ENCODE measurements around the gene TNPO1. TPM values are rescaled to one million over a fixed set of nuclear protein-coding genes. Genes with fewer than 3 reads are reported as not detected.

TNPO1 gene
- total RNA-seq, 2 experiments from 2014 or later = 92.0 to 95.4 TPM

GRCh38 chr5:72860499-72860898 lies 44.0 kb downstream of the TNPO1 start:
- no peak for DNase-seq
- H3K27ac Mint-ChIP-seq = no peak overlapping the region
- H3K27me3 Mint-ChIP-seq = no peaks in the 10 kb centered on the region
- CTCF ChIA-PET = interaction anchor here (1.1 to 1.2 kb wide), 2 partner anchors 11 to 19 kb away, joined by 3 read pairs; no protein-coding TSS in a partner anchor
- no peak overlapping the region for H3K4me3 Mint-ChIP-seq
- H3K9me3 Mint-ChIP-seq = no peaks in the 10 kb centered on the region
- peaks cover 37% of the 10 kb centered on the region for H3K4me1 Mint-ChIP-seq (ENCODE audit: low read depth)
- H3K36me3 Mint-ChIP-seq = peaks cover 35% of the 10 kb centered on the region
- intact Hi-C loops (cut with micrococcal nuclease) = no loop called here
- POLR2A ChIA-PET = no interaction called here

GRCh38 chr5:72871366-72872024 lies 55.0 kb downstream of the TNPO1 start:
- Mint-ChIP-seq H3K27me3 (no peaks in the 10 kb centered on the region), H3K9me3 (no peaks in the 10 kb centered on the region), H3K27ac (peak overlapping the region; percentile 78), H3K36me3 (peaks cover 43% of the 10 kb centered on the region), H3K4me3 (no peak overlapping the region), H3K4me1 (ENCODE audit: low read depth) (peaks cover 15% of the 10 kb centered on the region)
- no peak for DNase-seq
- ChIA-PET CTCF (no interaction called here), POLR2A (interaction anchor here (1.2 kb wide), 1 partner anchor 23 kb away, joined by 7 read pairs; no protein-coding TSS in a partner anchor)
- intact Hi-C loops (cut with micrococcal nuclease) = loop anchor here (2.0 kb wide), 1 partner anchor 23 kb away; no protein-coding TSS in a partner anchor

DNA sequence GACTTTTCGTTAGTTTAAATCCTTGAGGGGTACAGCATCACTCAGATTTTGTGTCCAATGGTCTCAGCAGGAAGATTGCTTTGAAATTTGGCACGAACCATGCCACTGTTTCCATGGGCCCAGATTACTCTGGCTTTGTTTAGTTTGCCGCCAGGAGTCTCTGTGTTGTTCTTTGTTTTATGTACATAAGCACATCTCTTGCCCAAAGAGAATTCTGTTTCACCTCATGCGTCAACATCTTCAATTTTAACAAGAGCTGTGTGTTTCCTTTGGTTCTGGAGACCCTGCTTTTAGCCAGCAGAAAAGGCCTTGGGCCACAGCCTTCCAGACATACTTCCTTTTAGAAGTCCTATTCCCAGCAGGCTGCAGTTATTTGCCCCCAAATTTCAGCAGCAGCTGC lies 62.4 kb downstream of the TNPO1 start:
- CTCF ChIA-PET = interaction anchor here (1.2 kb wide), 1 partner anchor 19 kb away, joined by 3 read pairs; no protein-coding TSS in a partner anchor
- H3K36me3 Mint-ChIP-seq = peaks cover 44% of the 10 kb centered on the region
- no peaks in the 10 kb centered on the region for H3K27me3 Mint-ChIP-seq

GRCh38 chr5:72882989-72883388 lies 66.5 kb downstream of the TNPO1 start:
- Mint-ChIP-seq H3K27me3 (no peaks in the 10 kb centered on the region), H3K4me1 (ENCODE audit: low read depth) (peaks cover 8% of the 10 kb centered on the region), H3K4me3 (no peak overlapping the region), H3K36me3 (peaks cover 52% of the 10 kb centered on the region), H3K9me3 (no peaks in the 10 kb centered on the region), H3K27ac (no peak overlapping the region)
- POLR2A ChIA-PET = no interaction called here
- CTCF ChIA-PET = no interaction called here
- DNase-seq = no peak
- intact Hi-C loops (cut with micrococcal nuclease) = no loop called here

More for the DNA sequence above, 62.4 kb downstream of the TNPO1 start:
- intact Hi-C loops (cut with micrococcal nuclease) = no loop called here
- POLR2A ChIA-PET = no interaction called here
- Mint-ChIP-seq H3K4me1 (ENCODE audit: low read depth) (peaks cover 8% of the 10 kb centered on the region), H3K9me3 (no peaks in the 10 kb centered on the region), H3K4me3 (no peak overlapping the region), H3K27ac (no peak overlapping the region)
- DNase-seq = no peak

DNA sequence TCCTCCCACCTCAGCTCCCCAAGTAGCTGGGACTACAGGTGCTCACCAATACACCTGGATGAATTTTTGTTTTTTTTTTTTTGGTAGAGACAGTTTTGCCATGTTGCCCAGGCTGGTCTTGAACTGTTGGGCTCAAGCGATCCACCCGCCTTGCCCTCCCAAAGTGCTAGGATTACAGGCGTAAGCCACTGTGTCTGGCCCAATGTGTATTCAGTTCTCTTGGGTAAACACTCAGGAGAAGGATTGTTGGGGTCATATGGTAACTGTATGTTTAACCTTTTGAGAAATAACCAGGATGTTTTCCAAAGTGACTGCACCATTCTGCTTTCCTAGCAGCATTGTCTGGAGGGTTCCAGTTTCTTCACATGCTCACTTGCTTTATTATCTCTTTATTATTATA lies 67.4 kb downstream of the TNPO1 start:
- CTCF ChIA-PET = no interaction called here
- intact Hi-C loops (cut with micrococcal nuclease) = no loop called here
- Mint-ChIP-seq H3K4me3 (no peak overlapping the region), H3K36me3 (peaks cover 53% of the 10 kb centered on the region), H3K27ac (no peak overlapping the region), H3K27me3 (no peaks in the 10 kb centered on the region), H3K9me3 (no peaks in the 10 kb centered on the region), H3K4me1 (ENCODE audit: low read depth) (peaks cover 8% of the 10 kb centered on the region)
- no peak for DNase-seq
- POLR2A ChIA-PET = no interaction called here

DNA sequence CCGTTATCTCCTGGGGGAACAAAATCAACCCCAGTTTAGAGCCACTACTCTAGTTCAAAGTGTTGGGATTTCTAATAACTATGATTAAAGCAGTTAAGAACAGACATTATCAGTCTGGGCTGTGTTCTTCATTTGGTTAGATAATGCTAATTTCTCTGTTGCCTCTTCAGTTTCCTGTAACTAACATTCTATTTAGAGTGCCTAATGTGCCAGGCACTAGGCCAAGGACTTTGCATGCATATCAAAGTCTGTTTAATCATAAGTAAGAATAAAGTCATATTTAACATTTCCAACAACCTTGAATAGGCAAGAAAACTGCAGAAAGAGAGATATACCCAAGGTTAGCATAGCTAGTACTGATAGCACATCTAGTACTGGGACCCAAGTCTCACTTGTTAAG lies 68.4 kb downstream of the TNPO1 start:
- intact Hi-C loops (cut with micrococcal nuclease) = no loop called here

DNA sequence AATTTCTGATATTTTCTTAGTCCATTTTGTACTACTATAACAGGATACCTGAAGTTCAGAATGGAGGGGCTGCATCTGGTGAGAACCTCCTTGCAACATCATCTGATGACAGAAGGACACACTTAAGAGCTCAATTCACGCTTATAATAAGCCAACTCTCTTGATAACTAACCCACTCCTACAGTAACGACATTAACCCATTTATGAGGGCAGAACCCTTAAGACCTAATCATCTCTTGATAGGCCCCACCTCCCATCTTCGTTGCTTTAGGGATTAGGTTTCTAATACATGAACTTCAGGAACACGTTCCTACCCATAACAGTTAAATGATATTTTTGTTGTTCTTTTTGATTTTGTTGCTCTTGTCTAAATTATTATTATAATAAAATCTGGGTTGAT lies 69.4 kb downstream of the TNPO1 start:
- Mint-ChIP-seq H3K27me3 (no peaks in the 10 kb centered on the region), H3K9me3 (no peaks in the 10 kb centered on the region), H3K4me1 (ENCODE audit: low read depth) (peaks cover 2% of the 10 kb centered on the region), H3K27ac (no peak overlapping the region), H3K4me3 (no peak overlapping the region), H3K36me3 (peaks cover 62% of the 10 kb centered on the region)
- DNase-seq = no peak
- ChIA-PET CTCF (no interaction called here), POLR2A (no interaction called here)
- intact Hi-C loops (cut with micrococcal nuclease) = no loop called here

More for the DNA sequence above, 68.4 kb downstream of the TNPO1 start:
- peaks cover 4% of the 10 kb centered on the region for H3K4me1 Mint-ChIP-seq (ENCODE audit: low read depth)
- no peak overlapping the region for H3K27ac Mint-ChIP-seq
- H3K4me3 Mint-ChIP-seq = no peak overlapping the region
- ChIA-PET CTCF (no interaction called here), POLR2A (no interaction called here)
- H3K36me3 Mint-ChIP-seq = peaks cover 57% of the 10 kb centered on the region
- no peak for DNase-seq
- H3K27me3 Mint-ChIP-seq = no peaks in the 10 kb centered on the region
- no peaks in the 10 kb centered on the region for H3K9me3 Mint-ChIP-seq

- intact Hi-C loops (cut with micrococcal nuclease) = no loop called here
- no peak for DNase-seq
- H3K36me3 Mint-ChIP-seq = peaks cover 60% of the 10 kb centered on the region
- H3K4me3 Mint-ChIP-seq = no peak overlapping the region
- no peaks in the 10 kb centered on the region for H3K4me1 Mint-ChIP-seq (ENCODE audit: low read depth)
- no peak overlapping the region for H3K27ac Mint-ChIP-seq
- POLR2A ChIA-PET = no interaction called here
- H3K9me3 Mint-ChIP-seq = no peaks in the 10 kb centered on the region
- CTCF ChIA-PET = no interaction called here
- H3K27me3 Mint-ChIP-seq = no peaks in the 10 kb centered on the region
Observed at GRCh38 chr5:72888595-72888994, 72.1 kb downstream of the TNPO1 start.

GRCh38 chr5:72889324-72889723 lies 72.9 kb downstream of the TNPO1 start:
- no peak for DNase-seq
- ChIA-PET CTCF (no interaction called here), POLR2A (no interaction called here)
- Mint-ChIP-seq H3K9me3 (no peaks in the 10 kb centered on the region), H3K36me3 (peaks cover 64% of the 10 kb centered on the region), H3K4me3 (no peak overlapping the region), H3K27ac (no peak overlapping the region), H3K27me3 (no peaks in the 10 kb centered on the region), H3K4me1 (ENCODE audit: low read depth) (no peaks in the 10 kb centered on the region)
- intact Hi-C loops (cut with micrococcal nuclease) = no loop called here

GRCh38 chr5:72892846-72893245 lies 76.4 kb downstream of the TNPO1 start:
- intact Hi-C loops (cut with micrococcal nuclease) = no loop called here
- Mint-ChIP-seq H3K4me3 (no peak overlapping the region), H3K4me1 (ENCODE audit: low read depth) (peaks cover 8% of the 10 kb centered on the region), H3K9me3 (no peaks in the 10 kb centered on the region), H3K27ac (no peak overlapping the region), H3K36me3 (peaks cover 58% of the 10 kb centered on the region), H3K27me3 (no peaks in the 10 kb centered on the region)
- ChIA-PET POLR2A (no interaction called here), CTCF (no interaction called here)
- no peak for DNase-seq

- POLR2A ChIA-PET = no interaction called here
- Mint-ChIP-seq H3K4me1 (ENCODE audit: low read depth) (peaks cover 8% of the 10 kb centered on the region), H3K27me3 (no peaks in the 10 kb centered on the region), H3K4me3 (no peak overlapping the region), H3K36me3 (peaks cover 47% of the 10 kb centered on the region), H3K9me3 (no peaks in the 10 kb centered on the region), H3K27ac (peak overlapping the region; percentile 76)
- intact Hi-C loops (cut with micrococcal nuclease) = no loop called here
- no peak for DNase-seq
- CTCF ChIA-PET = no interaction called here
Observed at GRCh38 chr5:72895758-72896157, 79.3 kb downstream of the TNPO1 start.

- Mint-ChIP-seq H3K9me3 (no peaks in the 10 kb centered on the region), H3K27me3 (no peaks in the 10 kb centered on the region), H3K4me1 (ENCODE audit: low read depth) (no peaks in the 10 kb centered on the region), H3K36me3 (peaks cover 55% of the 10 kb centered on the region), H3K4me3 (no peak overlapping the region), H3K27ac (no peak overlapping the region)
- no peak for DNase-seq
- intact Hi-C loops (cut with micrococcal nuclease) = no loop called here
- POLR2A ChIA-PET = interaction anchor here (1.6 kb wide), 1 partner anchor 27 kb away, joined by 3 read pairs; no protein-coding TSS in a partner anchor
- CTCF ChIA-PET = interaction anchor here (0.6 kb wide), 1 partner anchor 650 kb away, joined by 3 read pairs; no protein-coding TSS in a partner anchor
Observed at GRCh38 chr5:72906806-72907205, 90.3 kb downstream of the TNPO1 start.

DNA sequence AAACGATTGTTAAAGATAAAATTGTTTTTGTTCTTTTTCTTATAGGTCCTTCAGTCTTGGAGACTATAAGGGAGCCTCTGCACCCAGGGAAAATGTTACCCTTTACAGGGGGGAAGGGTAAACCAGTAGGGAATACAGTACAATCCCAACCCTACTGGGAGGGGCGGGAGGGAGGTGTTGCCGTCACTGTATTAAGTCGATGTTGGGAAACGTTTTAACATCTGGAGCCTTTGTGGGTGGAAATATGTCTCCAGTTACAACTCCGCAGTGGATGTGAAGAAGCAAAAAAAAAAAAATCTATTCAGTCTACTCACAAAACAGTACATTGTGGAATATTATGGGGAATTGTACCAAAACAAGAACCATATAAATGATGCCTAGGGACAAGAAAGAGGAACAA lies 92.2 kb downstream of the TNPO1 start:
- Mint-ChIP-seq H3K27me3 (no peaks in the 10 kb centered on the region), H3K4me3 (no peak overlapping the region), H3K36me3 (peaks cover 43% of the 10 kb centered on the region), H3K9me3 (no peaks in the 10 kb centered on the region), H3K4me1 (ENCODE audit: low read depth) (no peaks in the 10 kb centered on the region), H3K27ac (no peak overlapping the region)
- POLR2A ChIA-PET = no interaction called here
- CTCF ChIA-PET = no interaction called here
- intact Hi-C loops (cut with micrococcal nuclease) = no loop called here
- no peak for DNase-seq
